Activated CD4-positive, alpha-beta memory T cell treated with anti-CD3 and anti-CD28 coated beads, Interleukin-2, amount 10 ng/mL, durations not matched to agents 7 days and 5 days (primary cell): ENCODE results near the gene POLR2H. TPM values are rescaled to one million over a fixed set of nuclear protein-coding genes. Genes with fewer than 3 reads are reported as not detected.

Experiments used
- CTCF ChIA-PET: fragments of 350-600 bp; sonication (Branson Sonifier 250); formaldehyde crosslinking; loops from one replicate; lab custom pipeline; 2021; ENCODE audit warnings: antibody characterized with exemption, inconsistent platforms; lab: Charles Lee
- POLR2A ChIA-PET: fragments of 350-600 bp; sonication (Branson Sonifier 250); formaldehyde crosslinking; loops from one replicate; lab custom pipeline; 2021; ENCODE audit warnings: antibody characterized with exemption; lab: Charles Lee
- DNase-seq: peaks from one replicate; pipeline ENCODE4 v3.0.0-alpha.2; 2020
- H3K27ac Mint-ChIP-seq: one replicate; pipeline ENCODE4 v1.8.0; 2021; ENCODE audit warnings: mild to moderate bottlenecking, mixed read lengths
- H3K27me3 Mint-ChIP-seq: one replicate; pipeline ENCODE4 v1.8.0; 2021; ENCODE audit warnings: mixed read lengths
- H3K36me3 Mint-ChIP-seq: one replicate; pipeline ENCODE4 v1.8.0; 2021; ENCODE audit warnings: low read depth, mixed read lengths
- H3K4me1 Mint-ChIP-seq: one replicate; pipeline ENCODE4 v1.8.0; 2021; ENCODE audit warnings: mixed read lengths
- H3K4me3 Mint-ChIP-seq: one replicate; pipeline ENCODE4 v1.8.0; 2021; ENCODE audit warnings: mild to moderate bottlenecking, mixed read lengths
- H3K9me3 Mint-ChIP-seq: one replicate; pipeline ENCODE4 v1.8.0; 2021; ENCODE audit warnings: mixed read lengths
- total RNA-seq, 2 experiments: library from RNA; stranded (reverse); gene quantifications; one replicate each; pipeline ENCODE4 v1.2.3, GENCODE V29; 2021

Gene POLR2H
- total RNA-seq, 2 experiments from 2014 or later: 73.9 to 79.3 TPM

DNA sequence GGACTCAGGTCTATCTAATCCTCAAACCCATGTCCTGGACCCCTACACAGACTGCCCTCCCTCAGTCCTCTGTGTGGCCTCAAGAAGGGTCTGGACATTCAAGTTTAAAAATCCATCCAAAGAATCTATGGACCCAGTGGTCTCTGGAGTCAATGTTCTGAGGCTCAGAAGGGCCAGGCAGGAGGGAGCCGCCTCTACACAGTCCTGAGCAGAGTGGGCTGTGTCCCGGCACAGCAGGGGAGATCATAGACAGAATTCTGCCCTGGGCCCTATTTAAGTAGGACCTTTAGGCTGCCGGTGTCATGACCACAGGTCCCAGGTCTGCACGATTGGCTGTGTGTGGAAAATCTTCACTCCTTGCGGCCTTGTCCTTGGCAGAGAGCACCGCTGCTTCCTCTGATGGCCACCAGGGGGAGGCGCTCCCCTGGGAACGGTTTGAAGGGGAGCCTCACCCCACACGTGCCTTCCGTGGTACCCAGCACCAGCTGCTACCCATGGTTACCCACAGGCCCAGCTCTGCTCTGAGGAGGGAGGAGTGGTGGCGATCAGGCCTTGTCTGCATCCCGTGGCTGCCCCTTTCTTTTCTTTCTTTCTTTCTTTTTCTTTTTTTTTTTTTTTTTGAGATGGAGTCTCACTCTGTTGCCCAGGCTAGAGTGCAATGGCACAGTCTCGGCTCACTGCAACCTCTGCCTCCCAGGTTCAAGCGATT, 56.3 kb downstream of the POLR2H start:
- POLR2A ChIA-PET: interaction anchor here (0.8 kb wide), 1 partner anchor 96 kb away, joined by 3 read pairs; no protein-coding TSS in a partner anchor
- CTCF ChIA-PET: interaction anchor here (0.6 to 4.9 kb wide), 10 partner anchors 14 to 360 kb away, joined by 3 to 61 read pairs (median 4); no protein-coding TSS in a partner anchor
- peaks cover 2% of the 10 kb centered on the region for H3K4me1 Mint-ChIP-seq

More for the DNA sequence above, 56.3 kb downstream of the POLR2H start:
- H3K27ac Mint-ChIP-seq: no peak overlapping the region
- no peaks in the 10 kb centered on the region for H3K36me3 Mint-ChIP-seq
- H3K27me3 Mint-ChIP-seq: peaks cover 5% of the 10 kb centered on the region
- no peak overlapping the region for H3K4me3 Mint-ChIP-seq
- DNase-seq: peak; percentile 73
- no peaks in the 10 kb centered on the region for H3K9me3 Mint-ChIP-seq

Other genes with a start within 250 kb of the POLR2H start
- gene EIF2B5, start 226.4 kb upstream of the POLR2H start, total RNA-seq: 10 to 100 TPM; 45.9 to 47.8 TPM
- gene DVL3, start 206.3 kb upstream of the POLR2H start, total RNA-seq: 10 to 100 TPM; 33.2 to 40.7 TPM
- 100 to 1,000 TPM; 206 to 218 TPM for gene AP2M1, start 186.9 kb upstream of the POLR2H start, total RNA-seq
- gene ABCF3, start 175.5 kb upstream of the POLR2H start, total RNA-seq: 10 to 100 TPM; 53.7 to 60.1 TPM
- not detected for gene VWA5B2, start 132.1 kb upstream of the POLR2H start, total RNA-seq
- 10 to 100 TPM; 33.3 to 35.3 TPM for gene ALG3, start 112.7 kb upstream of the POLR2H start, total RNA-seq
- gene EEF1AKMT4, start 112.0 kb upstream of the POLR2H start, total RNA-seq: 1 to 10 TPM; 3.1 to 3.8 TPM
- under 1 TPM in 1 of 2 experiments, not detected in 1; 0.23 TPM for gene CAMK2N2, start 100.2 kb upstream of the POLR2H start, total RNA-seq
- not detected for gene ECE2, start 85.7 kb upstream of the POLR2H start, total RNA-seq
- 100 to 1,000 TPM; 177 TPM for gene PSMD2, start 62.5 kb upstream of the POLR2H start, total RNA-seq
- gene EIF4G1, start 47.1 kb upstream of the POLR2H start, total RNA-seq: 100 to 1,000 TPM; 259 to 266 TPM
- 1 to 10 TPM; 6.5 to 8.7 TPM for gene FAM131A, start 24.1 kb upstream of the POLR2H start, total RNA-seq
- gene CLCN2, start 105 bp upstream of the POLR2H start, total RNA-seq: 1 to 10 TPM; 3.6 to 4.9 TPM
- gene THPO, start 16.5 kb downstream of the POLR2H start, total RNA-seq: not detected
- not detected for gene CHRD, start 18.3 kb downstream of the POLR2H start, total RNA-seq
- under 1 TPM; 0.20 to 0.71 TPM for gene EPHB3, start 200.1 kb downstream of the POLR2H start, total RNA-seq